ENCODE data around the gene RHOT1.
"Not testable (repeated sequence)": the region's sequence is repeated elsewhere in the genome, so short reads cannot be mapped to it uniquely, and the experiment has no call there.

GRCh38 chr17:32180262-32180661, 38.0 kb downstream of the RHOT1 start:
- not testable (repeated sequence) for TF ChIP-seq CTCF (IDR thresholded peaks at IDR 0.05 in 8 of 11, conservative IDR thresholded peaks at IDR 0.05 in 3 of 11); POLR2A (IDR thresholded peaks at IDR 0.05); POLR2AphosphoS5 (IDR thresholded peaks at IDR 0.05)
